CD4-positive, alpha-beta T cell (primary cell): ENCODE measurements around the gene FOXN1. TPM values are rescaled to one million over a fixed set of nuclear protein-coding genes. Genes with fewer than 3 reads are reported as not detected.

Experiments used
- ATAC-seq: fragments of 200-7000 bp; cut with Tn5 transposase; one replicate; pipeline ENCODE4 v1.10.0; 2022; ENCODE audit warnings: mild to moderate bottlenecking; ENCODE audit not compliant: poor library complexity
- CTCF ChIA-PET: fragments of 350-600 bp; sonication (Branson Sonifier 250); formaldehyde crosslinking; loops from one replicate; lab custom pipeline; 2021; ENCODE audit warnings: antibody characterized with exemption, inconsistent platforms; lab: Charles Lee
- POLR2A ChIA-PET: fragments of 350-600 bp; sonication (Branson Sonifier 250); formaldehyde crosslinking; loops from one replicate; lab custom pipeline; 2021; ENCODE audit warnings: antibody characterized with exemption, inconsistent platforms; lab: Charles Lee
- DNase-seq, 14 experiments: peaks; one replicate each; pipeline ENCODE4 v3.0.0-alpha.2; 2013 to 2020; ENCODE audit warnings: mixed read lengths in 2 of 14
- H3K27ac ChIP-seq, 2 donors: one replicate each; pipeline versions ENCODE4 v1.5.1 to v1.7.0; 2013; ENCODE audit warnings: low read length in 2 of 2, low read depth in 1 of 2, mild to moderate bottlenecking in 1 of 2
- H3K27me3 ChIP-seq, 2 experiments: 1 replicate in 1 of 2; 2 replicates in 1 of 2; pipeline versions ENCODE4 v1.6.1 to v1.7.0; 2013; ENCODE audit warnings: low read length in 2 of 2, control low read depth in 1 of 2, mild to moderate bottlenecking in 1 of 2, moderate library complexity in 1 of 2; ENCODE audit not compliant: insufficient read depth in 2 of 2, control insufficient read depth in 1 of 2
- H3K36me3 ChIP-seq: one replicate; pipeline ENCODE4 v1.6.1; 2013; ENCODE audit warnings: low read length, control low read depth; ENCODE audit not compliant: insufficient read depth
- H3K4me1 ChIP-seq: one replicate; pipeline ENCODE4 v1.6.1; 2013; ENCODE audit warnings: low read length, control low read depth; ENCODE audit not compliant: insufficient read depth
- H3K4me3 ChIP-seq: one replicate; pipeline ENCODE4 v1.5.1; 2013; ENCODE audit warnings: mild to moderate bottlenecking, low read length, moderate library complexity
- H3K9me3 ChIP-seq, 2 experiments: 1 replicate in 1 of 2; 2 replicates in 1 of 2; pipeline versions ENCODE4 v1.6.1 to v1.7.0; 2013; ENCODE audit warnings: low read length in 2 of 2, mild to moderate bottlenecking in 2 of 2, control low read depth in 1 of 2, moderate library complexity in 1 of 2; ENCODE audit not compliant: control insufficient read depth in 1 of 2, insufficient read depth in 1 of 2
- H3K27ac Mint-ChIP-seq: one replicate; pipeline ENCODE4 v1.8.0; 2020; ENCODE audit warnings: mixed read lengths
- H3K27me3 Mint-ChIP-seq: one replicate; pipeline ENCODE4 v1.8.0; 2021; ENCODE audit warnings: mixed read lengths
- H3K36me3 Mint-ChIP-seq: one replicate; pipeline ENCODE4 v1.8.0; 2021; ENCODE audit warnings: low read depth, mixed read lengths
- H3K4me1 Mint-ChIP-seq: one replicate; pipeline ENCODE4 v1.8.0; 2021; ENCODE audit warnings: low read depth, mixed read lengths
- H3K4me3 Mint-ChIP-seq: one replicate; pipeline ENCODE4 v1.8.0; 2020; ENCODE audit warnings: mild to moderate bottlenecking, mixed read lengths
- H3K9me3 Mint-ChIP-seq: one replicate; pipeline ENCODE4 v1.8.0; 2020; ENCODE audit warnings: mixed read lengths
- CTCF ChIP-seq: fragments of 200-600 bp; IDR thresholded peaks from one replicate; pipeline ENCODE4 v1.8.0; 2022; ENCODE audit warnings: antibody characterized with exemption, mild to moderate bottlenecking
- intact Hi-C, 2 experiments: fragments of 100-400 bp; cut with DNase I in 1 of 2; cut with micrococcal nuclease in 1 of 2; formaldehyde crosslinking; loops; one replicate each; pipeline versions ENCODE4 v1.15.1 to v1.9.0; 2023 to 2025; cut with DNase I, micrococcal nuclease
- total RNA-seq, 174 experiments: library from RNA in 2 of 174; stranded (reverse) in 2 of 174; gene quantifications; one replicate each; pipeline ENCODE4 v1.2.3 and lab custom pipeline; 2021 to 2026

The FOXN1 gene
- total RNA-seq, 2 experiments from 2014 or later, result not detected

GRCh38 chr17:28495635-28496034, 10.5 kb upstream of the FOXN1 start:
- Mint-ChIP-seq H3K4me1 (no peaks in the 10 kb centered on the region), H3K9me3 (no peaks in the 10 kb centered on the region), H3K27me3 (no peaks in the 10 kb centered on the region), H3K36me3 (no peaks in the 10 kb centered on the region), H3K27ac (no peak overlapping the region), H3K4me3 (no peak overlapping the region)
- Histone ChIP-seq H3K27ac (no peak overlapping the region), H3K9me3 (no peaks in the 10 kb centered on the region), H3K36me3 (no peaks in the 10 kb centered on the region), H3K4me3 (no peak overlapping the region), H3K27me3 (peaks cover 0 to 6% of the 10 kb centered on the region in 2 experiments), H3K4me1 (no peaks in the 10 kb centered on the region)
- TF ChIP-seq CTCF, result no peak
- ChIA-PET CTCF (interaction anchor here (1.1 kb wide), 1 partner anchor 117 kb away, joined by 4 read pairs; no protein-coding TSS in a partner anchor), POLR2A (interaction anchor here (0.6 kb wide), 1 partner anchor 663 kb away, joined by 3 read pairs; no protein-coding TSS in a partner anchor)
- intact Hi-C loops, result loop anchor here (2.0 kb wide), 2 partner anchors 45 to 53 kb away; no protein-coding TSS in a partner anchor
- ATAC-seq (no peak), DNase-seq (no peak)

GRCh38 chr17:28497931-28498330, 8.2 kb upstream of the FOXN1 start:
- Mint-ChIP-seq H3K9me3 (no peaks in the 10 kb centered on the region), H3K27me3 (no peaks in the 10 kb centered on the region), H3K4me3 (no peak overlapping the region), H3K4me1 (no peaks in the 10 kb centered on the region), H3K36me3 (no peaks in the 10 kb centered on the region), H3K27ac (no peak overlapping the region)
- Histone ChIP-seq H3K4me1 (no peaks in the 10 kb centered on the region), H3K36me3 (no peaks in the 10 kb centered on the region), H3K27ac (no peak overlapping the region), H3K9me3 (no peaks in the 10 kb centered on the region), H3K27me3 (peaks cover 0 to 6% of the 10 kb centered on the region in 2 experiments), H3K4me3 (no peak overlapping the region)
- POLR2A ChIA-PET, result no interaction called here
- CTCF ChIA-PET, result no interaction called here
- intact Hi-C loops, result no loop called here
- no peak for DNase-seq
- no peak for TF ChIP-seq CTCF
- no peak for ATAC-seq

GRCh38 chr17:28498652-28499363, 7.3 kb upstream of the FOXN1 start:
- H3K36me3 Mint-ChIP-seq, result no peaks in the 10 kb centered on the region
- ChIA-PET CTCF (no interaction called here), POLR2A (no interaction called here)
- no peak overlapping the region for H3K4me3 ChIP-seq
- no peaks in the 10 kb centered on the region for H3K9me3 ChIP-seq
- DNase-seq (no peak), ATAC-seq (no peak)
- H3K4me3 Mint-ChIP-seq, result no peak overlapping the region
- no peaks in the 10 kb centered on the region for H3K27me3 Mint-ChIP-seq
- intact Hi-C loops, result no loop called here
- no peaks in the 10 kb centered on the region for H3K4me1 Mint-ChIP-seq
- no peaks in the 10 kb centered on the region for H3K4me1 ChIP-seq
- H3K27me3 ChIP-seq, result peaks cover 0 to 3% of the 10 kb centered on the region in 2 experiments
- H3K27ac ChIP-seq, result no peak overlapping the region
- TF ChIP-seq CTCF, result no peak
- no peaks in the 10 kb centered on the region for H3K9me3 Mint-ChIP-seq
- H3K27ac Mint-ChIP-seq, result no peak overlapping the region
- H3K36me3 ChIP-seq, result no peaks in the 10 kb centered on the region
